Measurements from ENCODE around the gene COQ10B.
"Not testable (repeated sequence)": the region's sequence is repeated elsewhere in the genome, so short reads cannot be mapped to it uniquely, and the experiment has no call there.

COQ10B gene

DNA sequence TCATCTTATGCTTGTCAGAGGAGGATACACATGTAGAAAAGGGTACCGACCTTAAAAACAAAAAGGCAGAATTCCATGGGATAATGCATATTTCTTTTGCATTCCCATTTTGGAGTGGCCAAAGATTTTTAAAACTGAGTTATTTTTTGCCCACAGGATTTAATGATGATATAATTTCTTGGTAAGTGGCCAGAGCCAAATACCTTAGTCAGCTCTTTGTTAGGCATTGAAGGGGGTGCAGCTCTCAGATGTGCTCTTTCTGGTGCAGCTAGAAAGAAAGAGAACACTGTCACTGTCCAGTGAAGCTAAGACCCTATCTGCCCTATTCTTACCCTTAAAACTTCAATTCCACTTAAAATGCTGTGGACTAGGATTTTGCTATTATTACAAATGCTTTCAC is 10.8 kb downstream of the COQ10B start:
- H3K4me3 ChIP-seq (ENCODE audit: low read length) = no peak overlapping the region
- no peak for TF ChIP-seq ZNF274 (IDR thresholded peaks at IDR 0.05; ENCODE audit: low read depth, low read length)

GRCh38 chr2:197472166-197472565 is 18.8 kb downstream of the COQ10B start:
- no peak for TF ChIP-seq ZNF274 (IDR thresholded peaks at IDR 0.05; ENCODE audit: low read depth, low read length)
- no peak overlapping the region for H3K4me3 ChIP-seq (ENCODE audit: low read length)

GRCh38 chr2:197477797-197478196 is 24.4 kb downstream of the COQ10B start:
- no peak overlapping the region for H3K4me3 ChIP-seq (ENCODE audit: low read length)
- TF ChIP-seq ZNF274 (IDR thresholded peaks at IDR 0.05; ENCODE audit: low read depth, low read length) = no peak

DNA sequence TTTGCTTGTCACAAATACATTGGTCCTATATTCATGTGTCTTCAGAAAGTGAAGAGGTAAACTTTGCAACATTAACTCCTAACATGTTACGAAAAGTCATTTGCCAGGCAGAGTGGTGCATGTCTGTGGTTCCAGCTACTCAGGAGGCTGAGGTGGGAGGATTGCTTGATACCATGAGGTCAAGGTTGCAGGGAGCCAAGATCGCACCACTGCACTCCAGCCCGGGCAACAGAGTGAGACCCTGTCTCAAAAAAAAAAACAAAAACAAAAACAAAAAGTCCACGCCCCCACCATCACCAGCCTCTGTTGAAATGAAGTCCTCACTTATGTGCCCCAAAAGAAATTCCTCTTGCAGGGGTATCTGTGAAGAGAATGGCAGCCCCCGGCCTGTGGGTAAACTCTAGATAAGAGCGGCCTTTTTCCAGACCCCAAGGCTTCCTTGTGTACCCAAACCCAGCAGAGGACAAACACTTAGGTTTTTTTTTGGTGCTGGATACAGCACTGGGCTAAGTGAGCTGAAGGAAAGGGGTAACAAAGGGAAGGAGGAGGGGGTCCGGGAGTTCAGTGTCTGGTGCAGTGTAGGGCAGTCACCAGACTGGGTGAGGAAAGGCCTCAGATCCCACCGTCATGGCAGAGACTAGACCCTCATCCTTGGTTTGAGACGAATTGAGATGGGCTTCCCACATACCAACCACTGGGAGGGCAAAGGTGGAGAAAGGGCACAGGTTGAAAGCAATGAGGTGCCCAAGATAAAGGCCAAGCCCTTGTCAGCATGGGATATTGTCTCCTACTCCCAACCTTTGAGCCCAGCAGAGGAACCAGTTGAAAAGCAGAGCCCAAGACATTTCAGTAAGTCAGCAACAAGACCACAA is 27.0 kb downstream of the COQ10B start:
- no peak for TF ChIP-seq ZNF274 (IDR thresholded peaks at IDR 0.05; ENCODE audit: low read depth, low read length)
- no peak overlapping the region for H3K4me3 ChIP-seq (ENCODE audit: low read length)

GRCh38 chr2:197484248-197484647 is 30.9 kb downstream of the COQ10B start:
- H3K4me3 ChIP-seq (ENCODE audit: low read length) = not testable (repeated sequence)

- H3K4me3 ChIP-seq (ENCODE audit: low read length) = no peak overlapping the region
- TF ChIP-seq ZNF274 (IDR thresholded peaks at IDR 0.05; ENCODE audit: low read depth, low read length) = no peak
These were observed 32.8 kb downstream of the COQ10B start for GRCh38 chr2:197486175-197486574.

DNA sequence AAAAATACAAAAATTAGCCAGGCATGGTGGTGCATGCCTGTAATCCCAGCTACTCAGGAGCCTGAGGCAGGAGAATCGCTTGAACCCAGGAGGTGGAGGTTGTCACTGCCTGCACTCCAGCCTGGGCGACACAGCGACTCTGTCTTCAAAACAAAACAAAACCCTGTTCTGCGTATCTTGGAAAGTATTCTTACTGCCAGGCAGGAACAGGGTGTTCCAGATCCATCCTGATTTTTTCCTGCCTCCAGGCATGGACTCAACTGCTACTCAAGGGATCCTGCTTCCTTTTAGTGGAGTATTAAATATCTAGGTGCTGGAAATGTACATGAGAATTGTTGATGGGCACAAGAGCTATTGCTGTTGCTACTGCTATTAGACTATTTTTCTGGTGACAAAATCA is 34.0 kb downstream of the COQ10B start:
- TF ChIP-seq ZNF274 (IDR thresholded peaks at IDR 0.05; ENCODE audit: low read depth, low read length) = no peak
- no peak overlapping the region for H3K4me3 ChIP-seq (ENCODE audit: low read length)

GRCh38 chr2:197495433-197496134 is 42.2 kb downstream of the COQ10B start:
- H3K4me3 ChIP-seq (ENCODE audit: low read length) = no peak overlapping the region; the same call in 1 of the 2 replicates
- TF ChIP-seq ZNF274 (IDR thresholded peaks at IDR 0.05; ENCODE audit: low read depth, low read length) = no peak

DNA sequence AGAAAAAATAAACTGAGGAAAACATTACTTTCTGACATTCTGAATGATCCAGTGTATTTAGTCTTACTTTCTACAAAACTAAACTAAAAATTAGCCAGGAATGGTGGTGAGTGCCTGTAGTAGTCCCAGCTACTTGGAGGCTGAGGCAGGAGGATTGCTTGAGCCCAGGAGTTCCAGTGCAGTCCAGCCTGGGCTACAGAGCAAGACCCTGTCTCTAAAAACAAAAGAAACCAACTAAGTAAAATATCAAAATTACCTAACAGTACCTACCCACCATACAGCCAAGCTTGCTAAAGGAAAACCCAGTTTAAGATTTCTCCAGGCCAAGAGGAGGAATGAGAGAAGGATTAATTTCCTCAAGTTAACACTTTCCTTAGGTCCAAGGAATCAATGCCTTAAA is 43.3 kb downstream of the COQ10B start:
- TF ChIP-seq ZNF274 (IDR thresholded peaks at IDR 0.05; ENCODE audit: low read depth, low read length) = no peak
- peak overlapping the region; percentile 55 for H3K4me3 ChIP-seq (ENCODE audit: low read length)

GRCh38 chr2:197497326-197497725 is 44.0 kb downstream of the COQ10B start:
- H3K4me3 ChIP-seq (ENCODE audit: low read length) = peak overlapping the region; percentile 88; the same call in 1 of the 2 replicates
- TF ChIP-seq ZNF274 (IDR thresholded peaks at IDR 0.05; ENCODE audit: low read depth, low read length) = no peak

GRCh38 chr2:197498235-197498936 is 45.0 kb downstream of the COQ10B start:
- H3K4me3 ChIP-seq (ENCODE audit: low read length) = peak overlapping the region; percentile 88
- no peak for TF ChIP-seq ZNF274 (IDR thresholded peaks at IDR 0.05; ENCODE audit: low read depth, low read length)

GRCh38 chr2:197498937-197499593 is 45.7 kb downstream of the COQ10B start:
- peak overlapping the region; percentile 88 for H3K4me3 ChIP-seq (ENCODE audit: low read length)
- no peak for TF ChIP-seq ZNF274 (IDR thresholded peaks at IDR 0.05; ENCODE audit: low read depth, low read length)

DNA sequence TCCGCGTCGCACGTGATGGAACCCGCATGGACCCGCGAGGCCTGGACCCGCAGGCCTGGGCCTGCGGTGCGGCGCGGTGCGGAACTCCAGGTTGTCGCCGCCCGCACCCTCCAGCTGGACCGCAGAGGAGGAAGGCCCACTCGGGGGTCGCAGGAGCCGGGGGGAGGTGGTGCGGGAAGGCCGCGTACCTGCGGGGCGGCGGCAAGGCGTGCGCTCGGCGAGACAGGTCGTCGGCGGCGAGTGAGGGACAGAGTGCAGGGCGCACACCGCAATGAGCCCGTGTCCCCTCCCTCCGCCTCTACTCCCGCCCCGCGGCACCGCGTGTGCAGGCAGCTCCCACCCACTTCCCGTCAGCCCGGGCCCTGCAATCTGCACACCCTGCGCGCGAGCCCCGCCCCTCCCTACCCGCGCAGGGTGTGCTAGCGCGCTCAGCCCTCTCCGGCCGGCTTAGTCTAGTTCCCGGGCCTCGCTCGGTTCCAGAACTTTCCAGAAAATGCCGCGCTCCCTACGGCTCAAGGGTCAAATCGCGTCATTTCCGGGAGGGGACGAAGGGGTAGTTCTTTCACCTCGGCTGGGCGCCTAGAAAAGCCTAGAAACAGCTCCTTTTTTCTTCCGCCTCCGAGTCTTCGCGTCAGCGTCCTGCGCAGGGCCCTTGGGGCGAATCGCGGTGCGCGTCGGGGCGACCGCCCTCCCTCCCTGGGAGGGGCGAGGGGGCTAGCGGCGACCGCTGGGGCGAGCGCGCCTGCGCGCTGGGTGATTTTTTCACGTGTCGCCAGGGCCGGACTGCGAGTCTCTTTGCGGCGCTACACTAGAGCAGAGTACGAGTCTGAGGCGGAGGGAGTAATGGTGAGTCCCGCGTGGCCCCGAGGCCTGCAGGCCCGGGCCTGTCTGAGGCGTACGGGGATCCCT is 46.5 kb downstream of the COQ10B start, which contains the start of the genes HSPD1 and HSPE1:
TSS of gene HSPD1 (minus strand) at position 247 of the 909 bp plus-strand sequence. CDS start 992 bp downstream, outside the sequence.
TSS of gene HSPE1 (plus strand) at position 786 of the 909 bp plus-strand sequence. CDS start at position 844, 58 bp downstream.
- TF ChIP-seq ZNF274 (IDR thresholded peaks at IDR 0.05; ENCODE audit: low read depth, low read length) = no peak
- H3K4me3 ChIP-seq (ENCODE audit: low read length) = peak within 1 kb of the TSS; percentile 99
